Measurements from ENCODE around the gene ATRN.

Gene ATRN

GRCh38 chr20:3692706-3693294, 222.0 kb downstream of the ATRN start:
- H3K4me1 ChIP-seq (ENCODE audit: insufficient read depth, low read length, severe bottlenecking): no peaks in the 10 kb centered on the region
- H3K4me2 ChIP-seq (ENCODE audit: low read length): no peak overlapping the region
- no peaks in the 10 kb centered on the region for H3K79me2 ChIP-seq (ENCODE audit: insufficient read depth, low read length)
- H3K27ac ChIP-seq (ENCODE audit: low read depth, low read length, poor library complexity, severe bottlenecking): no peak overlapping the region
- no peak overlapping the region for H2AFZ ChIP-seq (ENCODE audit: low read length)
- no peaks in the 10 kb centered on the region for H3F3A ChIP-seq (ENCODE audit: insufficient read depth, low read length)
- H3K27me3 ChIP-seq (ENCODE audit: insufficient read depth, low read length): no peaks in the 10 kb centered on the region; the same call in 1 of the 2 replicates
- H3K36me3 ChIP-seq (ENCODE audit: insufficient read depth, low read length): no peaks in the 10 kb centered on the region
- no peak overlapping the region for H3K4me3 ChIP-seq (ENCODE audit: low read depth, low read length, poor library complexity, severe bottlenecking)
- no peak overlapping the region for H3K9ac ChIP-seq (ENCODE audit: low read length)
- no peaks in the 10 kb centered on the region for H4K20me1 ChIP-seq (ENCODE audit: insufficient read depth, low read length)
- H3K9me3 ChIP-seq (ENCODE audit: low read length): 0 out of 2 replicates have a peak, but pooled peaks cover 4% of the 10 kb centered on the region
- TF ChIP-seq CTCF (IDR thresholded peaks at IDR 0.05; ENCODE audit: low read length) (no peak), EZH2 (IDR thresholded peaks at IDR 0.05; ENCODE audit: borderline replicate concordance, low read length) (no peak)
- H3K9me2 ChIP-seq (ENCODE audit: low read depth, low read length): no peaks in the 10 kb centered on the region

DNA sequence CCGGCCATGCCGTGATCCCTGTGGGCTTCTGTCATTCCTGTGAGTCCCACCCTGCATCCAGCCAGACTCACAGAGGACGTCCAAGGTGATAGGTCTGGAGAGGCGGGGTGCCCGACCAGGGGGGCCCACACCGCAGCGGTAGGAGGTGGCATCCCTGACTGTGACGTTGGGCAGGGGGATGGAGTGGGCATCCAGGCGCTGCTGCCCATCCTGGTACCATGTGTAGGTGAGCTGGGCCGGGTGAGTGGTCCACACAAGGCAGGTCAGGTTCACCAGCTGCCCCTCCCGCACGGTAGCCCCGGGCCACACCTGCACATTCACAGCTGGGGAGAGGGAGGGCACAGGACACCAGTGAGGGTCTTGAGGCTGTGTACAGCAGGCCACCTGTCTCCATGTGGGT, 222.6 kb downstream of the ATRN start:
- no peaks in the 10 kb centered on the region for H3F3A ChIP-seq (ENCODE audit: insufficient read depth, low read length)
- H3K9ac ChIP-seq (ENCODE audit: low read length): no peak overlapping the region
- H3K4me1 ChIP-seq (ENCODE audit: insufficient read depth, low read length, severe bottlenecking): no peaks in the 10 kb centered on the region
- H3K27ac ChIP-seq (ENCODE audit: low read depth, low read length, poor library complexity, severe bottlenecking): no peak overlapping the region
- TF ChIP-seq CTCF (IDR thresholded peaks at IDR 0.05; ENCODE audit: low read length): no peak
- no peak for TF ChIP-seq EZH2 (IDR thresholded peaks at IDR 0.05; ENCODE audit: borderline replicate concordance, low read length)
- H3K79me2 ChIP-seq (ENCODE audit: insufficient read depth, low read length): no peaks in the 10 kb centered on the region
- no peak overlapping the region for H2AFZ ChIP-seq (ENCODE audit: low read length)
- 0 out of 2 replicates have a peak, but pooled peaks cover 4% of the 10 kb centered on the region for H3K9me3 ChIP-seq (ENCODE audit: low read length)
- no peaks in the 10 kb centered on the region for H3K9me2 ChIP-seq (ENCODE audit: low read depth, low read length)
- no peak overlapping the region for H3K4me3 ChIP-seq (ENCODE audit: low read depth, low read length, poor library complexity, severe bottlenecking)
- no peak overlapping the region for H3K4me2 ChIP-seq (ENCODE audit: low read length)
- H3K27me3 ChIP-seq (ENCODE audit: insufficient read depth, low read length): no peaks in the 10 kb centered on the region; the same call in 1 of the 2 replicates
- H4K20me1 ChIP-seq (ENCODE audit: insufficient read depth, low read length): no peaks in the 10 kb centered on the region
- no peaks in the 10 kb centered on the region for H3K36me3 ChIP-seq (ENCODE audit: insufficient read depth, low read length)

GRCh38 chr20:3694864-3695263, 224.0 kb downstream of the ATRN start:
- no peak overlapping the region for H3K27ac ChIP-seq (ENCODE audit: low read depth, low read length, poor library complexity, severe bottlenecking)
- no peaks in the 10 kb centered on the region for H3K79me2 ChIP-seq (ENCODE audit: insufficient read depth, low read length)
- H3K9ac ChIP-seq (ENCODE audit: low read length): no peak overlapping the region
- H3F3A ChIP-seq (ENCODE audit: insufficient read depth, low read length): no peaks in the 10 kb centered on the region
- H3K36me3 ChIP-seq (ENCODE audit: insufficient read depth, low read length): no peaks in the 10 kb centered on the region
- H3K9me3 ChIP-seq (ENCODE audit: low read length): 0 out of 2 replicates have a peak, but pooled peaks cover 4% of the 10 kb centered on the region
- no peaks in the 10 kb centered on the region for H4K20me1 ChIP-seq (ENCODE audit: insufficient read depth, low read length)
- no peak overlapping the region for H3K4me2 ChIP-seq (ENCODE audit: low read length)
- H3K4me1 ChIP-seq (ENCODE audit: insufficient read depth, low read length, severe bottlenecking): no peaks in the 10 kb centered on the region
- TF ChIP-seq CTCF (IDR thresholded peaks at IDR 0.05; ENCODE audit: low read length): no peak
- TF ChIP-seq EZH2 (IDR thresholded peaks at IDR 0.05; ENCODE audit: borderline replicate concordance, low read length): no peak
- no peaks in the 10 kb centered on the region; the same call in 1 of the 2 replicates for H3K27me3 ChIP-seq (ENCODE audit: insufficient read depth, low read length)
- H3K4me3 ChIP-seq (ENCODE audit: low read depth, low read length, poor library complexity, severe bottlenecking): no peak overlapping the region
- no peaks in the 10 kb centered on the region for H3K9me2 ChIP-seq (ENCODE audit: low read depth, low read length)
- no peak overlapping the region for H2AFZ ChIP-seq (ENCODE audit: low read length)

Measured in OCI-LY1 (cell line).